ENCODE results near the gene RAPGEF6.

DNA sequence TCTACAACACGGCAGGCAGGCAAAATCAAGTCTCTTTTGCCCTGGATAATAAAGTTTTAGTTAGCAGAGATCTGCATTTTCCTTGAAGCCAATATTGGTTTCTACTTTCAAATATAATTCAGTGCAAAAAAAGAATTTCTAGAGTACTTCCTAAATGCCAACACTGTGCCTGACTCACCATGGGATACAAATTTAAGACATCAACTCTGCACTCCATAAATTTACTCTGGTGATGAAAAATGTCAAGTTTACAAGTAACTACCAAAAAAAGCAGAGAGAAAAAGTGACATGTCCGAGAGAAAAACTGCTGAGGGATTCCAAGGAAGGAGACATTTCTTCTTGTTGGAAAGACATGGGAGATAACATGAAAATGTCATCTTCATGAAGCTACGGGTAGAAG lies 119.7 kb downstream of the RAPGEF6 start:
- TF ChIP-seq, protein P1, sequence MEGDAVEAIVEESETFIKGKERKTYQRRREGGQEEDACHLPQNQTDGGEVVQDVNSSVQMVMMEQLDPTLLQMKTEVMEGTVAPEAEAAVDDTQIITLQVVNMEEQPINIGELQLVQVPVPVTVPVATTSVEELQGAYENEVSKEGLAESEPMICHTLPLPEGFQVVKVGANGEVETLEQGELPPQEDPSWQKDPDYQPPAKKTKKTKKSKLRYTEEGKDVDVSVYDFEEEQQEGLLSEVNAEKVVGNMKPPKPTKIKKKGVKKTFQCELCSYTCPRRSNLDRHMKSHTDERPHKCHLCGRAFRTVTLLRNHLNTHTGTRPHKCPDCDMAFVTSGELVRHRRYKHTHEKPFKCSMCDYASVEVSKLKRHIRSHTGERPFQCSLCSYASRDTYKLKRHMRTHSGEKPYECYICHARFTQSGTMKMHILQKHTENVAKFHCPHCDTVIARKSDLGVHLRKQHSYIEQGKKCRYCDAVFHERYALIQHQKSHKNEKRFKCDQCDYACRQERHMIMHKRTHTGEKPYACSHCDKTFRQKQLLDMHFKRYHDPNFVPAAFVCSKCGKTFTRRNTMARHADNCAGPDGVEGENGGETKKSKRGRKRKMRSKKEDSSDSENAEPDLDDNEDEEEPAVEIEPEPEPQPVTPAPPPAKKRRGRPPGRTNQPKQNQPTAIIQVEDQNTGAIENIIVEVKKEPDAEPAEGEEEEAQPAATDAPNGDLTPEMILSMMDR (IDR thresholded peaks at IDR 0.05): no peak
- no peak for TF ChIP-seq POLR2AphosphoS5 (IDR thresholded peaks at IDR 0.05; ENCODE audit: low read depth, low read length)
- TF ChIP-seq, protein P2, sequence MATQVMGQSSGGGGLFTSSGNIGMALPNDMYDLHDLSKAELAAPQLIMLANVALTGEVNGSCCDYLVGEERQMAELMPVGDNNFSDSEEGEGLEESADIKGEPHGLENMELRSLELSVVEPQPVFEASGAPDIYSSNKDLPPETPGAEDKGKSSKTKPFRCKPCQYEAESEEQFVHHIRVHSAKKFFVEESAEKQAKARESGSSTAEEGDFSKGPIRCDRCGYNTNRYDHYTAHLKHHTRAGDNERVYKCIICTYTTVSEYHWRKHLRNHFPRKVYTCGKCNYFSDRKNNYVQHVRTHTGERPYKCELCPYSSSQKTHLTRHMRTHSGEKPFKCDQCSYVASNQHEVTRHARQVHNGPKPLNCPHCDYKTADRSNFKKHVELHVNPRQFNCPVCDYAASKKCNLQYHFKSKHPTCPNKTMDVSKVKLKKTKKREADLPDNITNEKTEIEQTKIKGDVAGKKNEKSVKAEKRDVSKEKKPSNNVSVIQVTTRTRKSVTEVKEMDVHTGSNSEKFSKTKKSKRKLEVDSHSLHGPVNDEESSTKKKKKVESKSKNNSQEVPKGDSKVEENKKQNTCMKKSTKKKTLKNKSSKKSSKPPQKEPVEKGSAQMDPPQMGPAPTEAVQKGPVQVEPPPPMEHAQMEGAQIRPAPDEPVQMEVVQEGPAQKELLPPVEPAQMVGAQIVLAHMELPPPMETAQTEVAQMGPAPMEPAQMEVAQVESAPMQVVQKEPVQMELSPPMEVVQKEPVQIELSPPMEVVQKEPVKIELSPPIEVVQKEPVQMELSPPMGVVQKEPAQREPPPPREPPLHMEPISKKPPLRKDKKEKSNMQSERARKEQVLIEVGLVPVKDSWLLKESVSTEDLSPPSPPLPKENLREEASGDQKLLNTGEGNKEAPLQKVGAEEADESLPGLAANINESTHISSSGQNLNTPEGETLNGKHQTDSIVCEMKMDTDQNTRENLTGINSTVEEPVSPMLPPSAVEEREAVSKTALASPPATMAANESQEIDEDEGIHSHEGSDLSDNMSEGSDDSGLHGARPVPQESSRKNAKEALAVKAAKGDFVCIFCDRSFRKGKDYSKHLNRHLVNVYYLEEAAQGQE (IDR thresholded peaks at IDR 0.05; ENCODE audit: insufficient read depth in 1 of 2, low read depth in 2 of 2, low read length in 1 of 2): no peak
